HepG2 (cell line): ENCODE data around the gene HDAC3. TPM values are rescaled to one million over a fixed set of nuclear protein-coding genes. Genes with fewer than 3 reads are reported as not detected.

ENCODE experiments used
- ATAC-seq: fragments of 200-7000 bp; cut with Tn5 transposase; 3 replicates; pipeline ENCODE4 v1.9.1; 2020; ENCODE audit warnings: mild to moderate bottlenecking, moderate library complexity
- BruUV-seq: library from RNA; stranded (reverse); fragments of 400-500 nt; replicated peaks from 2 replicates; lab custom pipeline; 2021; lab: Mats Ljungman, UMichigan
- CTCF ChIA-PET: fragments of 300-600 bp; formaldehyde crosslinking; extraction: SDS; loops from one replicate; lab custom pipeline; 2021; ENCODE audit warnings: low total read pairs, inconsistent platforms, low intra/inter-chr PET ratio; lab: Yijun Ruan, JAX
- POLR2A ChIA-PET: fragments of 350-600 bp; sonication (Branson Sonifier 250); formaldehyde crosslinking; loops from one replicate; lab custom pipeline; 2020; ENCODE audit warnings: antibody characterized with exemption, inconsistent platforms; lab: Yijun Ruan, JAX
- DNase-seq: peaks from one replicate; pipeline ENCODE4 v3.0.0-alpha.2; 2015; ENCODE audit warnings: low spot score
- FAIRE-seq: peaks from 3 replicates; lab custom pipeline; 2011; peaks lifted over from hg19 to GRCh38; lab: Jason Lieb, UNC
- H2AFZ ChIP-seq: one replicate; pipeline ENCODE4 v1.6.1; 2011; ENCODE audit warnings: low read length, inconsistent platforms
- H3K27ac ChIP-seq: fragments of 300-600 bp; 3 replicates; pipeline ENCODE4 v1.8.0; 2011; ENCODE audit warnings: mixed run types, mild to moderate bottlenecking, mixed read lengths, low read length, inconsistent platforms; ENCODE audit not compliant: insufficient read depth; ENCODE audit errors: extremely low read length
- H3K27me3 ChIP-seq, 2 experiments: fragments of 200-600 bp in 1 of 2; 2 replicates in 1 of 2; 3 replicates in 1 of 2; pipeline versions ENCODE4 v1.6.0 to v1.8.0; 2011; ENCODE audit warnings: low read length in 2 of 2, mild to moderate bottlenecking in 2 of 2, moderate library complexity in 2 of 2, inconsistent platforms in 1 of 2; ENCODE audit not compliant: insufficient read depth in 2 of 2, control insufficient read depth in 1 of 2
- H3K36me3 ChIP-seq, 2 experiments: fragments of 200-600 bp in 1 of 2; replicated peaks in 1 of 2; 2 replicates in 1 of 2; 3 replicates in 1 of 2; pipeline versions ENCODE4 v1.5.1 to v1.8.0; 2011; ENCODE audit warnings: low read length in 2 of 2, inconsistent platforms in 1 of 2; ENCODE audit not compliant: insufficient read depth in 2 of 2, control insufficient read depth in 1 of 2
- H3K4me1 ChIP-seq: 2 replicates; pipeline ENCODE4 v1.5.1; 2012; ENCODE audit warnings: low read length, inconsistent platforms; ENCODE audit not compliant: insufficient read depth
- H3K4me2 ChIP-seq: 2 replicates; pipeline ENCODE4 v1.6.0; 2011; ENCODE audit warnings: low read depth, low read length, inconsistent platforms
- H3K4me3 ChIP-seq, 3 experiments: fragments of 200-600 bp in 1 of 3; sonication (generic), shearing (Covaris generic) in 1 of 3; replicated peaks in 1 of 3; 2 replicates each; pipeline ENCODE4 v1.5.1; 2011 to 2016; ENCODE audit warnings: low read length in 3 of 3, inconsistent platforms in 2 of 3, low read depth in 2 of 3, mild to moderate bottlenecking in 2 of 3, control low read depth in 1 of 3, mixed read lengths in 1 of 3; ENCODE audit not compliant: insufficient read depth in 1 of 3
- H3K79me2 ChIP-seq: one replicate; pipeline ENCODE4 v1.6.1; 2011; ENCODE audit warnings: low read length, inconsistent platforms; ENCODE audit not compliant: insufficient read depth
- H3K9ac ChIP-seq: 2 replicates; pipeline ENCODE4 v1.6.0; 2011; ENCODE audit warnings: mild to moderate bottlenecking, low read depth, low read length, inconsistent platforms; ENCODE audit not compliant: insufficient read depth
- H3K9me3 ChIP-seq: 2 replicates; pipeline ENCODE4 v1.5.1; 2012; ENCODE audit warnings: mild to moderate bottlenecking, low read length
- H4K20me1 ChIP-seq: 2 replicates; pipeline ENCODE4 v1.6.0; 2011; ENCODE audit warnings: inconsistent platforms, mild to moderate bottlenecking, low read length, moderate library complexity; ENCODE audit not compliant: insufficient read depth
- JDP2 ChIP-seq: sonication (generic); formaldehyde crosslinking; IDR thresholded peaks from 2 replicates; pipeline ENCODE4 v1.8.1; 2022; ENCODE audit warnings: missing genetic modification reagents, borderline replicate concordance
- SALL1 ChIP-seq: sonication (generic); formaldehyde crosslinking; IDR thresholded peaks from 2 replicates; pipeline ENCODE4 v1.8.0; 2022; ENCODE audit warnings: mild to moderate bottlenecking, missing genetic modification reagents
- SOX13 ChIP-seq, 3 experiments: fragments of 450-650 bp in 1 of 3; sonication (generic) in 1 of 3; formaldehyde crosslinking in 1 of 3; IDR thresholded peaks in 2 of 3; conservative IDR thresholded peaks in 1 of 3; 2 replicates each; pipeline versions ENCODE4 v1.5.0 to v1.6.1; 2016 to 2020; ENCODE audit warnings: antibody characterized with exemption in 1 of 3, mild to moderate bottlenecking in 1 of 3, missing compliant biosample characterization in 1 of 3, missing genetic modification reagents in 1 of 3, moderate library complexity in 1 of 3
- ZBTB1 ChIP-seq: sonication (generic); formaldehyde crosslinking; IDR thresholded peaks from 2 replicates; pipeline ENCODE4 v1.4.0; 2020; ENCODE audit warnings: missing genetic modification reagents, borderline replicate concordance
- ZC3H4 ChIP-seq: sonication (generic); formaldehyde crosslinking; IDR thresholded peaks from 2 replicates; pipeline ENCODE4 v1.4.0; 2020; ENCODE audit warnings: missing genetic modification reagents, borderline replicate concordance
- ZNF557 ChIP-seq: sonication (generic); formaldehyde crosslinking; IDR thresholded peaks from 2 replicates; pipeline ENCODE4 v1.4.0; 2020; ENCODE audit warnings: missing genetic modification reagents
- ZNF674 ChIP-seq: sonication (generic); formaldehyde crosslinking; IDR thresholded peaks from 2 replicates; pipeline ENCODE4 v1.5.0; 2020; ENCODE audit warnings: low read depth, mild to moderate bottlenecking, missing genetic modification reagents
- ZNF878 ChIP-seq: sonication (generic); formaldehyde crosslinking; IDR thresholded peaks from 2 replicates; pipeline ENCODE4 v1.8.1; 2023; ENCODE audit warnings: mild to moderate bottlenecking, missing genetic modification reagents, moderate library complexity
- ZNF883 ChIP-seq: sonication (generic); formaldehyde crosslinking; IDR thresholded peaks from 2 replicates; pipeline ENCODE4 v1.5.1; 2020; ENCODE audit warnings: mild to moderate bottlenecking, missing genetic modification reagents; ENCODE audit errors: not compliant biosample characterization
- WGBS: methylation state at CpG from one replicate; pipeline ENCODE4 v1.1.6; 2017; ENCODE audit warnings: low lambda C conversion rate; 5-methylcytosine and 5-hydroxymethylcytosine counted together
- in situ Hi-C: cut with HindIII; loops from 2 replicates; pipeline ENCODE4 v1.10.0; 2017; ENCODE audit warnings: low pct_unique_long_range_greater_than_20kb; ENCODE audit not compliant: extremely low pct_ligation_motif_present
- intact Hi-C: fragments of 100-400 bp; cut with micrococcal nuclease; formaldehyde crosslinking; loops from one replicate; pipeline ENCODE4 v1.10.0; 2022; ENCODE audit not compliant: unreplicated experiment
- polyA plus RNA-seq, 8 experiments: library from polyadenylated mRNA; depleted of rRNA in 3 of 8; stranded (reverse) in 7 of 8; unstranded in 1 of 8; fragments of >200 nt; fragmentation: Illumina TruSeq in 4 of 8; extraction: Trizol in 4 of 8; gene quantifications; 2 replicates each; pipeline versions ENCODE4 v1.2.1 to v1.2.3, GENCODE V29; 2011 to 2016; ENCODE audit warnings: low read depth in 4 of 8, missing spikeins in 1 of 8, mixed read lengths in 1 of 8; ENCODE audit not compliant: insufficient read depth in 1 of 8
- total RNA-seq, 5 experiments: library from RNA; depleted of rRNA; stranded (reverse); fragments of >200 nt; fragmentation: Illumina TruSeq; extraction: Trizol; gene quantifications; 2 replicates each; pipeline ENCODE4 v1.2.3, GENCODE V29; 2016; ENCODE audit warnings: low read depth in 1 of 5
- TF ChIP-seq, protein P1 (sequence below): sonication (generic); formaldehyde crosslinking; IDR thresholded peaks from 2 replicates; pipeline ENCODE4 v1.8.0; 2022; ENCODE audit warnings: missing genetic modification reagents, mild to moderate bottlenecking, borderline replicate concordance
- TF ChIP-seq, protein P2 (sequence below): sonication (generic); formaldehyde crosslinking; IDR thresholded peaks from 2 replicates; pipeline ENCODE4 v1.5.0; 2020; ENCODE audit warnings: mild to moderate bottlenecking, missing genetic modification reagents, borderline replicate concordance
- TF ChIP-seq, protein P3 (sequence below): sonication (generic); formaldehyde crosslinking; IDR thresholded peaks from 2 replicates; pipeline ENCODE4 v1.8.0; 2023; ENCODE audit warnings: mild to moderate bottlenecking, missing genetic modification reagents

Gene HDAC3
- total and polyA plus RNA-seq, 2 of the 13 experiments (the other 11 are each of a cell fraction or from before 2014, with no cell fraction given), result 84.0 to 94.1 TPM

DNA sequence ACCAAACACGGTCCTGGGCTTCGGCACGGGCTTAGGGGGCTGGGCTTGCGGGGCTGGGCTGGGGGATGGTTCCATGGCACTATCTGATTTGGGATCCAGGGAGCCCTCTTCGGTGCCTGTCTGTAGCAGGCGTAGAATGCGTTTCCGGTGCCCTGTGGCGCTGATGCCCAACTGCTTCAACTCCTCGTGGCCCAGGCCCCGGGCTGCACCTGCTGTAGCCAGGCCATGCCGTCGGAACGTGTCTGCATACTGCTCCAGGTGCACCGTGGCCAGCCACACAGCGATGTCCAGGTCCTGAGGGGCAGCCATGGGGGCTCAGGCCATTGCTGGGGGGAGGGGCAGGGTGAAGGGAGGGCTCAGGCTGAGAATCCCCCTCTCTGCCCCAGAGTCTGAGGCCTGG, 43.5 kb upstream of the HDAC3 start:
- peaks cover 0 to 22% of the 10 kb centered on the region in 2 experiments; a peak in 3 of 5 replicates for H3K27me3 ChIP-seq
- BruUV-seq, result no TSS peak
- WGBS, result no CpG with 5 or more reads among the region's 16 CpGs
- no peaks in the 10 kb centered on the region for H3K79me2 ChIP-seq
- no peak overlapping the region for H3K9ac ChIP-seq
- no peak for TF ChIP-seq SALL1 (CRISPR knock-in tag)
- no peak for TF ChIP-seq SOX13 (IDR thresholded peaks at IDR 0.05)
- no peak for TF ChIP-seq SOX13 (CRISPR knock-in tag; conservative IDR thresholded peaks at IDR 0.05 in 1 of 2, IDR thresholded peaks at IDR 0.05 in 1 of 2)
- no peak for TF ChIP-seq ZNF557
- TF ChIP-seq, protein P1, sequence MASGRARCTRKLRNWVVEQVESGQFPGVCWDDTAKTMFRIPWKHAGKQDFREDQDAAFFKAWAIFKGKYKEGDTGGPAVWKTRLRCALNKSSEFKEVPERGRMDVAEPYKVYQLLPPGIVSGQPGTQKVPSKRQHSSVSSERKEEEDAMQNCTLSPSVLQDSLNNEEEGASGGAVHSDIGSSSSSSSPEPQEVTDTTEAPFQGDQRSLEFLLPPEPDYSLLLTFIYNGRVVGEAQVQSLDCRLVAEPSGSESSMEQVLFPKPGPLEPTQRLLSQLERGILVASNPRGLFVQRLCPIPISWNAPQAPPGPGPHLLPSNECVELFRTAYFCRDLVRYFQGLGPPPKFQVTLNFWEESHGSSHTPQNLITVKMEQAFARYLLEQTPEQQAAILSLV, result no peak
- no peak for TF ChIP-seq ZNF878 (CRISPR knock-in tag)
- no peak for TF ChIP-seq ZC3H4 (CRISPR knock-in tag)
- TF ChIP-seq ZBTB1 (CRISPR knock-in tag), result no peak
- TF ChIP-seq, protein P2, sequence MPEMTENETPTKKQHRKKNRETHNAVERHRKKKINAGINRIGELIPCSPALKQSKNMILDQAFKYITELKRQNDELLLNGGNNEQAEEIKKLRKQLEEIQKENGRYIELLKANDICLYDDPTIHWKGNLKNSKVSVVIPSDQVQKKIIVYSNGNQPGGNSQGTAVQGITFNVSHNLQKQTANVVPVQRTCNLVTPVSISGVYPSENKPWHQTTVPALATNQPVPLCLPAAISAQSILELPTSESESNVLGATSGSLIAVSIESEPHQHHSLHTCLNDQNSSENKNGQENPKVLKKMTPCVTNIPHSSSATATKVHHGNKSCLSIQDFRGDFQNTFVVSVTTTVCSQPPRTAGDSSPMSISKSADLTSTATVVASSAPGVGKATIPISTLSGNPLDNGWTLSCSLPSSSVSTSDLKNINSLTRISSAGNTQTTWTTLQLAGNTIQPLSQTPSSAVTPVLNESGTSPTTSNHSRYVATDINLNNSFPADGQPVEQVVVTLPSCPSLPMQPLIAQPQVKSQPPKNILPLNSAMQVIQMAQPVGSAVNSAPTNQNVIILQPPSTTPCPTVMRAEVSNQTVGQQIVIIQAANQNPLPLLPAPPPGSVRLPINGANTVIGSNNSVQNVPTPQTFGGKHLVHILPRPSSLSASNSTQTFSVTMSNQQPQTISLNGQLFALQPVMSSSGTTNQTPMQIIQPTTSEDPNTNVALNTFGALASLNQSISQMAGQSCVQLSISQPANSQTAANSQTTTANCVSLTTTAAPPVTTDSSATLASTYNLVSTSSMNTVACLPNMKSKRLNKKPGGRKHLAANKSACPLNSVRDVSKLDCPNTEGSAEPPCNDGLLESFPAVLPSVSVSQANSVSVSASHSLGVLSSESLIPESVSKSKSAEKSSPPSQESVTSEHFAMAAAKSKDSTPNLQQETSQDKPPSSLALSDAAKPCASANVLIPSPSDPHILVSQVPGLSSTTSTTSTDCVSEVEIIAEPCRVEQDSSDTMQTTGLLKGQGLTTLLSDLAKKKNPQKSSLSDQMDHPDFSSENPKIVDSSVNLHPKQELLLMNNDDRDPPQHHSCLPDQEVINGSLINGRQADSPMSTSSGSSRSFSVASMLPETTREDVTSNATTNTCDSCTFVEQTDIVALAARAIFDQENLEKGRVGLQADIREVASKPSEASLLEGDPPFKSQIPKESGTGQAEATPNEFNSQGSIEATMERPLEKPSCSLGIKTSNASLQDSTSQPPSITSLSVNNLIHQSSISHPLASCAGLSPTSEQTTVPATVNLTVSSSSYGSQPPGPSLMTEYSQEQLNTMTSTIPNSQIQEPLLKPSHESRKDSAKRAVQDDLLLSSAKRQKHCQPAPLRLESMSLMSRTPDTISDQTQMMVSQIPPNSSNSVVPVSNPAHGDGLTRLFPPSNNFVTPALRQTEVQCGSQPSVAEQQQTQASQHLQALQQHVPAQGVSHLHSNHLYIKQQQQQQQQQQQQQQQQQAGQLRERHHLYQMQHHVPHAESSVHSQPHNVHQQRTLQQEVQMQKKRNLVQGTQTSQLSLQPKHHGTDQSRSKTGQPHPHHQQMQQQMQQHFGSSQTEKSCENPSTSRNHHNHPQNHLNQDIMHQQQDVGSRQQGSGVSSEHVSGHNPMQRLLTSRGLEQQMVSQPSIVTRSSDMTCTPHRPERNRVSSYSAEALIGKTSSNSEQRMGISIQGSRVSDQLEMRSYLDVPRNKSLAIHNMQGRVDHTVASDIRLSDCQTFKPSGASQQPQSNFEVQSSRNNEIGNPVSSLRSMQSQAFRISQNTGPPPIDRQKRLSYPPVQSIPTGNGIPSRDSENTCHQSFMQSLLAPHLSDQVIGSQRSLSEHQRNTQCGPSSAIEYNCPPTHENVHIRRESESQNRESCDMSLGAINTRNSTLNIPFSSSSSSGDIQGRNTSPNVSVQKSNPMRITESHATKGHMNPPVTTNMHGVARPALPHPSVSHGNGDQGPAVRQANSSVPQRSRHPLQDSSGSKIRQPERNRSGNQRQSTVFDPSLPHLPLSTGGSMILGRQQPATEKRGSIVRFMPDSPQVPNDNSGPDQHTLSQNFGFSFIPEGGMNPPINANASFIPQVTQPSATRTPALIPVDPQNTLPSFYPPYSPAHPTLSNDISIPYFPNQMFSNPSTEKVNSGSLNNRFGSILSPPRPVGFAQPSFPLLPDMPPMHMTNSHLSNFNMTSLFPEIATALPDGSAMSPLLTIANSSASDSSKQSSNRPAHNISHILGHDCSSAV, result no peak
- TF ChIP-seq ZNF883 (CRISPR knock-in tag), result no peak
- no peak for TF ChIP-seq JDP2 (CRISPR knock-in tag)
- TF ChIP-seq, protein P3, sequence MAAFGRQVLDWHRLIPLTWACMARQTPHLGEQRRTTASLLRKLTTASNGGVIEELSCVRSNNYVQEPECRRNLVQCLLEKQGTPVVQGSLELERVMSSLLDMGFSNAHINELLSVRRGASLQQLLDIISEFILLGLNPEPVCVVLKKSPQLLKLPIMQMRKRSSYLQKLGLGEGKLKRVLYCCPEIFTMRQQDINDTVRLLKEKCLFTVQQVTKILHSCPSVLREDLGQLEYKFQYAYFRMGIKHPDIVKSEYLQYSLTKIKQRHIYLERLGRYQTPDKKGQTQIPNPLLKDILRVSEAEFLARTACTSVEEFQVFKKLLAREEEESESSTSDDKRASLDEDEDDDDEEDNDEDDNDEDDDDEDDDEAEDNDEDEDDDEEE (CRISPR knock-in tag), result no peak
- no peak for TF ChIP-seq ZNF674 (CRISPR knock-in tag)
- H4K20me1 ChIP-seq, result no peaks in the 10 kb centered on the region
- H3K4me1 ChIP-seq, result peaks cover 20% of the 10 kb centered on the region
- H3K4me2 ChIP-seq, result no peak overlapping the region
- H3K4me3 ChIP-seq, result no peak overlapping the region
- CTCF ChIA-PET, result no interaction called here
- POLR2A ChIA-PET, result no interaction called here
- H3K36me3 ChIP-seq, result no peaks in the 10 kb centered on the region
- no peaks in the 10 kb centered on the region for H3K9me3 ChIP-seq
- FAIRE-seq, result no peak
- no peak for ATAC-seq
- H2AFZ ChIP-seq, result no peak overlapping the region
- intact Hi-C loops, result no loop called here
- in situ Hi-C loops, result loop anchor here (25.0 kb wide), 1 partner anchor 457 kb away; no protein-coding TSS in a partner anchor
- no peak overlapping the region for H3K27ac ChIP-seq
- DNase-seq, result no peak
